Measurements from ENCODE around the gene SLC35E4. TPM values are rescaled to one million over a fixed set of nuclear protein-coding genes. Genes with fewer than 3 reads are reported as not detected.
A peak's percentile ranks its signal among the peaks of the same experiment; 100 is the strongest.
"Not testable (repeated sequence)": the region's sequence is repeated elsewhere in the genome, so short reads cannot be mapped to it uniquely, and the experiment has no call there.

Gene SLC35E4
- total RNA-seq, 1 donor from 2014 or later, result 4.2 TPM

- DNase-seq (ENCODE audit: low spot score), result peak; percentile 82
- intact Hi-C loops (cut with DNase I), result no loop called here
These were observed 26.1 kb upstream of the SLC35E4 start for GRCh38 chr22:30609260-30610185.

DNA sequence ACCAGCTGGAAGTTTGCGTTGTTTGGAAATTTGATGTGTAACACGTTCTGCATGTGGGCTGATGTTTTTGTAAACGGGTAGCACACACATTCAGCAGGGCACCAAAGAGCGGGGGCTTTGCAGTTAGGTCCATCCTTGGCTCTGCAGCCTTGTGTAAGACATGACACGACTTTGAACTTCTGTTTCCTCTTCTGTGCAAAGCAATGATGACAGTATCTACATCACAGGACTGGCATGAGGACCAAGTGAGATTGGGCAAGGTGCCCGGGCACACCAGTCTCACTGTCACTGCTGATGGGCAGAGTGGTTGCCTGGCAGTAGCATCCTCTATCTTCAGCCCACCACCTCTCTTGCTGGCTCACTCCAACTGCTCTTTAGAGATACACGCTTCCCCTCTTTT, 25.3 kb upstream of the SLC35E4 start:
- intact Hi-C loops (cut with DNase I), result no loop called here
- DNase-seq (ENCODE audit: low spot score), result no peak

- no peak for DNase-seq (ENCODE audit: low spot score)
- intact Hi-C loops (cut with DNase I), result no loop called here
These were observed 24.4 kb upstream of the SLC35E4 start for GRCh38 chr22:30611197-30611596.

- intact Hi-C loops (cut with DNase I), result no loop called here
- no peak for DNase-seq (ENCODE audit: low spot score)
These were observed 22.8 kb upstream of the SLC35E4 start for GRCh38 chr22:30612789-30613188.

DNA sequence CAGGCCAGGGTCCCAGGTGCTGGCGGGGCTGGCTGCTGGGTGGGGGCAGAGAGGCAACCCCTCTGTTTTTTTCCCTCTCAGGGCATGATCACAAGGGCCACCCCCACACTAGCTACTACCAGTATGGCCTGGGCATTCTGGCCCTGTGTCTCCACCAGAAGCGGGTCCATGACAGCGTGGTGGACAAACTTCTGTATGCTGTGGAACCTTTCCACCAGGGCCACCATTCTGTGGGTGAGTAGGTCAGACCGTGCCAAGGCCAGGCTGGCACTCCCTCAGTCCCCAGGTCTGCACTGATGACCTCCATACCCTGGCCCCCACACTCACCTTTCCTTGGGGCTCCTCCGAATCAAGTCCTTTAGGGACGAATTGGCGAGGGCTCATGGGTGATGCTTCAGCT, 21.3 kb upstream of the SLC35E4 start:
- intact Hi-C loops (cut with DNase I), result no loop called here
- DNase-seq (ENCODE audit: low spot score), result no peak

- no peak for DNase-seq (ENCODE audit: low spot score)
- intact Hi-C loops (cut with DNase I), result no loop called here
These were observed 20.7 kb upstream of the SLC35E4 start for GRCh38 chr22:30614879-30615278.

- intact Hi-C loops (cut with DNase I), result no loop called here
- DNase-seq (ENCODE audit: low spot score), result no peak
These were observed 20.0 kb upstream of the SLC35E4 start for GRCh38 chr22:30615543-30615954.

- no peak for DNase-seq (ENCODE audit: low spot score)
- intact Hi-C loops (cut with DNase I), result no loop called here
These were observed 17.8 kb upstream of the SLC35E4 start for GRCh38 chr22:30617819-30618218.

- DNase-seq (ENCODE audit: low spot score); intact Hi-C loops (cut with DNase I): not testable (repeated sequence)
These were observed 15.7 kb upstream of the SLC35E4 start for GRCh38 chr22:30619909-30620308.

GRCh38 chr22:30626413-30626812, 9.2 kb upstream of the SLC35E4 start:
- DNase-seq (ENCODE audit: low spot score), result no peak
- intact Hi-C loops (cut with DNase I), result no loop called here

DNA sequence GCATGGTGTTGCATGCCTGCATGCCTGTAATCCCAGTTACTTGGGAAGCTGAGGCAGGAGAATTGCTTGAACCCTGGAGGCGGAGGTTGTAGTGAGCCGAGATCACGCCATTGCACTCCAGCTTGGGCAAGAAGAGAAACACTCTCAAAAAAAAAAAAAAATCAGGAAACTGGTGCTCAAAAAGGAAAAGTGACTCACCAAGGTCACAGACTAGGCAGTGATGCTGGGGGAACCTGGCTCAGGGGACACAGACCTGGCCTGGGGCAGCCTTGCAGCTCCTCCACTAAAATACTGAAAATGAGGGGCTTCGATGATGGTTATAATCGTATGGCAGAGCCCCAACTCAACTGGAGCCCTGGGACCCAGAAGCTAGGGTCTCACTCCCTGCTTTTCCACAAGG, 8.1 kb upstream of the SLC35E4 start:
- intact Hi-C loops (cut with DNase I), result no loop called here
- no peak for DNase-seq (ENCODE audit: low spot score)

DNA sequence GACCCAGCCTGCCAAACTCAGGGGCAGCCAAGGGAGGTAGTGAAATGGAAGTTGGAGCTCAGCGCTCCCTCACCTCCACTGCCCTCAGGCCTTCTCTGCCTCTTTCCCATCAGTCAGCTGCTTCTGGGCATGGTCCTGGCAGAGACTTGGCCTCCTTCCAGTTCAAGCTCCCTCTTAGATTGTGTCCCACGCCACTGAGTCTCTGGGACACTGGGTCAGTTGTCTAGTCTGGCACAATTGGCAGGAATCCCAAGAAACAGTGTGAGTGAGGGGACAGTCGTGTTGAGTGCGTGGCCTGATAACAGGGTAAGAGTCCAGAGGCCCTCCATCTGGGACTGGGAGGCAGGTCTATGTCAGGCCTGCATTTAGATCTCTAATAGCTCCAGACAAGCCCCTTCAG, 7.1 kb upstream of the SLC35E4 start:
- DNase-seq (ENCODE audit: low spot score), result no peak
- intact Hi-C loops (cut with DNase I), result no loop called here

DNA sequence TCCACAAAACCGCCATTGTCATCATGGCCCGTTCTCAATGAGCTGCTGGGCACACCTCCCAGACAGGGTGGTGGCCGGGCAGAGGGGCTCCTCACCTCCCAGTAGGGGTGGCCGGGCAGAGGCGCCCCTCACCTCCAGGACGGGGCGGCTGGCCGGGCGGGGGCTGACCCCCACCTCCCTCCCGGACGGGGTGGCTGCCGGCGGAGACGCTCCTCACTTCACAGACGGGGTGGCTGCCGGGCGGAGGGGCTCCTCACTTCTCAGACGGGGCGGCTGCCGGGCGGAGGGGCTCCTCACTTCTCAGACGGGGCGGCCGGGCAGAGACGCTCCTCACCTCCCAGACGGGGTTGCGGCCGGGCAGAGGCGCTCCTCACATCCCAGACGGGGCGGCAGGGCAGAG, 4.1 kb upstream of the SLC35E4 start:
- intact Hi-C loops (cut with DNase I), result loop anchor here (5.0 to 10.0 kb wide), 2 partner anchors 291 to 513 kb away; partner anchors contain the start of gene PLA2G3
- not testable (repeated sequence) for DNase-seq (ENCODE audit: low spot score)

DNA sequence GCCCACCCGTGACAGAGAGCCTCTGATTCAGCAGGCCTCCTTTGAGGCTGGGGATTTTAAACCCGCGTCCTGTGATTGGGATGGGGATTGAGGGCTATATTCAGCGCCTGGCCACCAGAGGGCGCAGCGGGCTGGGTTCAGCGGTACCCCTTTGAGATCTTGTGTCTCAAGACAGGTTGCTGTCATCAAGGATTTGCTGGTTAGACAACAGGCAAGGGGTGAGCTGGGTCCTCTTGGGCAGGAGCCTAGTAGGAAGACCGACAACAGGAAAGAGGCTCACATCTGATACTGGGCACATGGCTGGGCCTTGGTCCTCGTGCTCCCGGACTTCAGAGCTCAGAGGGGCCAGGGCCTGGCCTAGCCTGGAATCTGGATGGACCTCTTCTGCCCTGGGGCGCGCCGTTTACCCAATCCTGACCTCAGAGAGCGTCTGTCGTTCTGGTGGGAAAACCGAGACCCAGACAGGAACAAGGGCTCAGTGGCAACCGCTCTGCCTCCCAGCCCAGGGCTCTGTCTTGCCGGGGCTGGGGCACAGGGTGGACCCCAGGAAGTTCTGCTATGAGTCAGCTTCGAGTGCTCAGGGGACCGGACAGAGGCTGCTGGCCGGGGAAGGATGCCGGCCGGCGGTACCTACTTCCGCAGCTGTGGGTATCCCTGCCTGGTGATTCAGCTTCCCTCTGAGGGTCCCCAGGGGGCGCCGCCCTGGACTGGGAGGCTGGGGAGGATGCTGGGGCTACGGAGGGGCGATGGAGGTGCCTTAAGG, 929 bp upstream of the SLC35E4 start:
- intact Hi-C loops (cut with DNase I), result loop anchor here (1.0 to 10.0 kb wide), 4 partner anchors 32 to 510 kb away; partner anchors contain the start of genes DUSP18 and PLA2G3

GRCh38 chr22:30636226-30637077, 871 bp downstream of the SLC35E4 start:
- no peak for DNase-seq (ENCODE audit: low spot score)
- intact Hi-C loops (cut with DNase I), result loop anchor here (10.0 kb wide), 1 partner anchor 508 kb away; the partner anchor contains the start of gene PLA2G3

More for the DNA sequence above, 929 bp upstream of the SLC35E4 start:
- DNase-seq (ENCODE audit: low spot score), result peak; percentile 94

- no peak for DNase-seq (ENCODE audit: low spot score)
- intact Hi-C loops (cut with DNase I), result loop anchor here (10.0 kb wide), 1 partner anchor 507 kb away; the partner anchor contains the start of gene PLA2G3
These were observed 2.1 kb downstream of the SLC35E4 start for GRCh38 chr22:30637701-30638114.

- intact Hi-C loops (cut with DNase I), result no loop called here
- no peak for DNase-seq (ENCODE audit: low spot score)
These were observed 4.8 kb downstream of the SLC35E4 start for GRCh38 chr22:30640361-30640760.

DNA sequence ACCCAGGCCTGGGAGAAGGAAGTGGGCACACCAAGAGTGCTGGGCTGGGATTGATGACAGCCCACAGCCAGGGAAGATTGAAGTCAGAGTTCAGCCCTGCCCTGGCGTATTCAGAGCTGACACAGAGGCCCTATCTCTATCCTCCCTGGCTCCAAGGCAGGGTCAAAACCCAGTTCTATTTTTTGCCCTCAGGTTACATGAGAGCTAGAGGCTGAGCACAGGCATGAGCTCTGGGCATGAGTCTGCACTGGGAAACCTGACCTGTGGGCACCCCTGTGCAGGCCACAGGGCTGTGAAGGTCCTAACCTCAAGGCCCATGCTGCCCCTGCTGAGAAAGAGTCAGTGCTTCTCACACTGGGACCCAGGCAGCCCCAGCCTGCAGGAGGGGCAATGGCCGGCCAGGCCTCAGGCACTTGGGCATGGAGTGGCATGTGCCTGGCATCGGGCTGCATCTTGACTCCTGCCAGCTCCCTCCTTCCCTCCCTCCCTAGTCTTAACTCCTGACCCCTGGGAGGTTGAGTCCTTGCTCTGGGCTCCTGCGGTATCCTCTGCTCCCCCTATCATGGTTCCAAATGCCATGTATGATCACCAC, 5.4 kb downstream of the SLC35E4 start:
- DNase-seq (ENCODE audit: low spot score), result no peak
- intact Hi-C loops (cut with DNase I), result no loop called here
